GM12878 (cell line): Measurements from ENCODE around the gene M1AP.
"Not testable (repeated sequence)": the region's sequence is repeated elsewhere in the genome, so short reads cannot be mapped to it uniquely, and the experiment has no call there.

Source experiments
- TCF12 ChIP-seq: IDR thresholded peaks from 2 replicates; pipeline ENCODE4 v1.6.1; 2011; ENCODE audit warnings: low read depth, mild to moderate bottlenecking, low read length
- TF ChIP-seq, protein P1 (sequence below), 3 experiments: IDR thresholded peaks in 2 of 3; conservative IDR thresholded peaks in 1 of 3; 2 replicates each; pipeline ENCODE4 v1.5.1; 2011; ENCODE audit warnings: low read depth in 3 of 3, low read length in 3 of 3, mild to moderate bottlenecking in 3 of 3, control low read depth in 2 of 3, moderate library complexity in 2 of 3, inconsistent platforms in 1 of 3, mixed read lengths in 1 of 3; ENCODE audit not compliant: control insufficient read depth in 2 of 3, insufficient read depth in 1 of 3; ENCODE audit errors: extremely low read depth in 1 of 3

GRCh38 chr2:74630454-74630853, 17.7 kb downstream of the M1AP start:
- not testable (repeated sequence) for TF ChIP-seq TCF12
- TF ChIP-seq, protein P1, sequence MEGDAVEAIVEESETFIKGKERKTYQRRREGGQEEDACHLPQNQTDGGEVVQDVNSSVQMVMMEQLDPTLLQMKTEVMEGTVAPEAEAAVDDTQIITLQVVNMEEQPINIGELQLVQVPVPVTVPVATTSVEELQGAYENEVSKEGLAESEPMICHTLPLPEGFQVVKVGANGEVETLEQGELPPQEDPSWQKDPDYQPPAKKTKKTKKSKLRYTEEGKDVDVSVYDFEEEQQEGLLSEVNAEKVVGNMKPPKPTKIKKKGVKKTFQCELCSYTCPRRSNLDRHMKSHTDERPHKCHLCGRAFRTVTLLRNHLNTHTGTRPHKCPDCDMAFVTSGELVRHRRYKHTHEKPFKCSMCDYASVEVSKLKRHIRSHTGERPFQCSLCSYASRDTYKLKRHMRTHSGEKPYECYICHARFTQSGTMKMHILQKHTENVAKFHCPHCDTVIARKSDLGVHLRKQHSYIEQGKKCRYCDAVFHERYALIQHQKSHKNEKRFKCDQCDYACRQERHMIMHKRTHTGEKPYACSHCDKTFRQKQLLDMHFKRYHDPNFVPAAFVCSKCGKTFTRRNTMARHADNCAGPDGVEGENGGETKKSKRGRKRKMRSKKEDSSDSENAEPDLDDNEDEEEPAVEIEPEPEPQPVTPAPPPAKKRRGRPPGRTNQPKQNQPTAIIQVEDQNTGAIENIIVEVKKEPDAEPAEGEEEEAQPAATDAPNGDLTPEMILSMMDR (IDR thresholded peaks at IDR 0.05 in 2 of 3, conservative IDR thresholded peaks at IDR 0.05 in 1 of 3; ENCODE audit: control insufficient read depth in 2 of 3, extremely low read depth in 1 of 3, insufficient read depth in 1 of 3, low read depth in 3 of 3, low read length in 3 of 3), result not testable (repeated sequence)
